ENCODE data around the gene A2M. TPM values are rescaled to one million over a fixed set of nuclear protein-coding genes. Genes with fewer than 3 reads are reported as not detected.

The A2M gene
- total and polyA plus RNA-seq, 2 experiments from 2014 or later: 0.92 TPM; not detected in 1

GRCh38 chr12:9144730-9145106 lies 29.0 kb upstream of the A2M start:
- no peak overlapping the region for H3K4me2 ChIP-seq
- H3K27ac ChIP-seq (ENCODE audit: low read depth): no peak overlapping the region
- H2AFZ ChIP-seq: no peak overlapping the region
- no peaks in the 10 kb centered on the region for H3K9me2 ChIP-seq (ENCODE audit: insufficient read depth)
- no peaks in the 10 kb centered on the region for H3K79me2 ChIP-seq (replicated peaks; ENCODE audit: insufficient read depth)
- Mint-ChIP-seq H3K4me3 (no peak overlapping the region), H3K4me1 (no peaks in the 10 kb centered on the region), H3K27me3 (ENCODE audit: insufficient read depth, low read depth, poor library complexity) (peaks cover 6% of the 10 kb centered on the region), H3K9me3 (peaks cover 55% of the 10 kb centered on the region), H3K27ac (no peak overlapping the region), H3K36me3 (ENCODE audit: low read depth) (peaks cover 29% of the 10 kb centered on the region)
- TF ChIP-seq CREB1 (CRISPR knock-in tag; IDR thresholded peaks at IDR 0.05; ENCODE audit: low read depth) (no peak), NANOG (IDR thresholded peaks at IDR 0.05; ENCODE audit: borderline replicate concordance) (no peak), POLR2AphosphoS5 (IDR thresholded peaks at IDR 0.05; ENCODE audit: low read depth) (no peak), JUNB (IDR thresholded peaks at IDR 0.05; ENCODE audit: unreplicated experiment) (no peak), ZNF114 (CRISPR knock-in tag; IDR thresholded peaks at IDR 0.05) (no peak), EZH2phosphoT487 (IDR thresholded peaks at IDR 0.05; ENCODE audit: unreplicated experiment) (no peak), STAT1 (IDR thresholded peaks at IDR 0.05; ENCODE audit: unreplicated experiment) (no peak), REST (IDR thresholded peaks at IDR 0.05; ENCODE audit: unreplicated experiment) (no peak), ZNF462 (CRISPR knock-in tag; IDR thresholded peaks at IDR 0.05) (no peak), EZH2 (IDR thresholded peaks at IDR 0.05; ENCODE audit: low read depth, unreplicated experiment) (no peak), ETS1 (IDR thresholded peaks at IDR 0.05) (no peak), ZNF331 (CRISPR knock-in tag; IDR thresholded peaks at IDR 0.05; ENCODE audit: low read depth) (no peak), CTCF (conservative IDR thresholded peaks at IDR 0.05; ENCODE audit: low read depth in 2 of 2) (no peak)
- H3K4me1 ChIP-seq (ENCODE audit: insufficient read depth): no peaks in the 10 kb centered on the region
- H4K20me1 ChIP-seq (replicated peaks; ENCODE audit: insufficient read depth): no peaks in the 10 kb centered on the region
- H3K27me3 ChIP-seq (ENCODE audit: insufficient read depth): no peaks in the 10 kb centered on the region
- ATAC-seq (no peak), DNase-seq (ENCODE audit: low spot score) (no peak)
- H3F3A ChIP-seq (replicated peaks; ENCODE audit: low read depth): no peaks in the 10 kb centered on the region
- H3K36me3 ChIP-seq (ENCODE audit: insufficient read depth): no peaks in the 10 kb centered on the region; the same call in 1 of the 2 replicates
- no peak overlapping the region for H3K4me3 ChIP-seq

Measured in GM23338 (cell line).